Suprapubic skin (tissue), 4 donors: Measurements from ENCODE around the gene PRKCQ. TPM values are rescaled to one million over a fixed set of nuclear protein-coding genes. Genes with fewer than 3 reads are reported as not detected.

ENCODE experiments used
- DNase-seq, 2 donors: peaks; one replicate each; pipeline ENCODE4 v3.0.0-alpha.2; 2019; ENCODE audit warnings: low spot score in 2 of 2
- H3K27ac ChIP-seq: fragments of 200-600 bp; sonication (generic); one replicate; pipeline ENCODE4 v1.5.1; 2019
- H3K27me3 ChIP-seq: fragments of 200-600 bp; sonication (generic); one replicate; pipeline ENCODE4 v1.5.1; 2019
- H3K36me3 ChIP-seq: fragments of 200-600 bp; sonication (generic); one replicate; pipeline ENCODE4 v1.5.1; 2019
- H3K4me1 ChIP-seq: fragments of 200-600 bp; sonication (generic); one replicate; pipeline ENCODE4 v1.5.1; 2019
- H3K4me3 ChIP-seq: fragments of 200-600 bp; sonication (generic); one replicate; pipeline ENCODE4 v1.5.1; 2019; ENCODE audit warnings: mild to moderate bottlenecking
- H3K9me3 ChIP-seq: fragments of 200-600 bp; sonication (generic); one replicate; pipeline ENCODE4 v1.5.1; 2019
- EP300 ChIP-seq: sonication (generic); formaldehyde crosslinking; IDR thresholded peaks from one replicate; pipeline ENCODE4 v1.6.1; 2017; ENCODE audit warnings: antibody characterized with exemption
- POLR2A ChIP-seq, 2 donors: fragments of 450-650 bp; IDR thresholded peaks; one replicate each; pipeline ENCODE4 v1.6.1; 2017; ENCODE audit warnings: antibody characterized with exemption in 2 of 2, mild to moderate bottlenecking in 2 of 2, moderate library complexity in 2 of 2
- POLR2AphosphoS5 ChIP-seq, 3 donors: sonication (generic); formaldehyde crosslinking; IDR thresholded peaks; one replicate each; pipeline ENCODE4 v1.6.1; 2017; ENCODE audit warnings: antibody characterized with exemption in 3 of 3
- WGBS: methylation state at CpG from one replicate; pipeline ENCODE4 v1.1.5; 2018; 5-methylcytosine and 5-hydroxymethylcytosine counted together
- total RNA-seq, 4 donors: library from RNA; depleted of rRNA; stranded (reverse); fragments of >200 nt; gene quantifications; one replicate each; pipeline ENCODE4 v1.1.0, GENCODE V29; 2016
- TF ChIP-seq, protein P1 (sequence below), 2 donors: fragments of 200-600 bp in 1 of 2; fragments of 450-650 bp in 1 of 2; sonication (generic) in 1 of 2; IDR thresholded peaks; one replicate each; pipeline ENCODE4 v1.5.1; 2016 to 2019; ENCODE audit warnings: antibody characterized with exemption in 2 of 2, mild to moderate bottlenecking in 1 of 2, moderate library complexity in 1 of 2

The PRKCQ gene
- total RNA-seq, 4 donors from 2014 or later: 0.51 to 1.0 TPM; not detected in 2

DNA sequence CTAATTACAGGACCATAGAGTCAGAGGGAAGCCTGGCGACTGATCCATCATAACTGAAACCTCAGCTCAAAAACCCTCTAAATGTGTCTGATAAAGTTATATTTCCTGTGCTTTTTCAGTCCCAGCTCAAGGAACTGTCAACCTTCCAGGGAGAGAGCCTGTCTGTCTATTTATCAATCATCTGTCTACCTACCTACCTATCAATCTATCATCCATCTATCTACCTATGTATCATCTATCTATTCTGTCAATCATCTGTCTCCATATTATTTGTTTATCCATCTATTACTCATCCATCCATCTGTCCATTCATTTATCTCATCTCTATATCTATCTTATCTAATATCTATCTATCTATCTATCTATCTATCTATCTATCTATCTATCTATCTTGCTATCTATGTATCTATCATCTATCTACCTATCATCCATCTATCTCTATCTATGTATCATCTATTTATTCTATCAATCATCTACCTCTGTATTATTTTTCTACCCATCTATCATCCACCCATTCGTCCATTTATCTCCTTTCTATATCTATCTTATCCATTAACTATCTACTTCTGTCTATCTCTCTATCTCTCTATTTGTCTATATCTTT, 161.4 kb downstream of the PRKCQ start:
- H3K9me3 ChIP-seq: no peaks in the 10 kb centered on the region
- no peaks in the 10 kb centered on the region for H3K4me1 ChIP-seq
- 68% methylated on average over 2 of the region's 2 CpGs for WGBS
- DNase-seq: no peak
- no peak for TF ChIP-seq POLR2AphosphoS5 (IDR thresholded peaks at IDR 0.05)
- TF ChIP-seq POLR2A (IDR thresholded peaks at IDR 0.05): no peak
- no peak for TF ChIP-seq EP300
- TF ChIP-seq, protein P1, sequence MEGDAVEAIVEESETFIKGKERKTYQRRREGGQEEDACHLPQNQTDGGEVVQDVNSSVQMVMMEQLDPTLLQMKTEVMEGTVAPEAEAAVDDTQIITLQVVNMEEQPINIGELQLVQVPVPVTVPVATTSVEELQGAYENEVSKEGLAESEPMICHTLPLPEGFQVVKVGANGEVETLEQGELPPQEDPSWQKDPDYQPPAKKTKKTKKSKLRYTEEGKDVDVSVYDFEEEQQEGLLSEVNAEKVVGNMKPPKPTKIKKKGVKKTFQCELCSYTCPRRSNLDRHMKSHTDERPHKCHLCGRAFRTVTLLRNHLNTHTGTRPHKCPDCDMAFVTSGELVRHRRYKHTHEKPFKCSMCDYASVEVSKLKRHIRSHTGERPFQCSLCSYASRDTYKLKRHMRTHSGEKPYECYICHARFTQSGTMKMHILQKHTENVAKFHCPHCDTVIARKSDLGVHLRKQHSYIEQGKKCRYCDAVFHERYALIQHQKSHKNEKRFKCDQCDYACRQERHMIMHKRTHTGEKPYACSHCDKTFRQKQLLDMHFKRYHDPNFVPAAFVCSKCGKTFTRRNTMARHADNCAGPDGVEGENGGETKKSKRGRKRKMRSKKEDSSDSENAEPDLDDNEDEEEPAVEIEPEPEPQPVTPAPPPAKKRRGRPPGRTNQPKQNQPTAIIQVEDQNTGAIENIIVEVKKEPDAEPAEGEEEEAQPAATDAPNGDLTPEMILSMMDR (IDR thresholded peaks at IDR 0.05): no peak
- no peaks in the 10 kb centered on the region for H3K36me3 ChIP-seq
- no peak overlapping the region for H3K4me3 ChIP-seq
- H3K27me3 ChIP-seq: no peaks in the 10 kb centered on the region
- no peak overlapping the region for H3K27ac ChIP-seq

DNA sequence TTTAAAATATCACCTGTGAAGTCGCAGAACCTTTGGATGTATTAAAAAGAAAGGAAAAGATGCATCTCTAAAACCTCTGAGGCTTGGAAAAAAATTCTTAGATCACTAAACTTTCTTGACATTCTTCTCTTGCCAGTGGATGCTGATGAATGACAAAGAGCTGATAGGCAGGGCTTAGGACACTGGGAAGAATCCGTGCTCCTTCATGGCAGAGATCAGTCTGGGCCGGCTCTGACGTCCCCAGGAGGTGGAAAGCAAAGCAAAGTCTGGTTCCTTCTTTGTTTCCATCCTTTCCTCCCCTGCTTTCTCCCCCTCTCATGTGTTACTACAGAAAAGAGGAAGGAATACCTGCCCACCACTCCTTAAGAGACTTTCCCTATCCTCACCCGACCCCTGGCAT, 161.9 kb downstream of the PRKCQ start:
- no peak for DNase-seq
- TF ChIP-seq, protein P1 (IDR thresholded peaks at IDR 0.05): no peak
- no peak for TF ChIP-seq EP300
- Histone ChIP-seq H3K27me3 (no peaks in the 10 kb centered on the region), H3K9me3 (no peaks in the 10 kb centered on the region), H3K27ac (no peak overlapping the region), H3K36me3 (no peaks in the 10 kb centered on the region), H3K4me1 (no peaks in the 10 kb centered on the region), H3K4me3 (no peak overlapping the region)
- WGBS: 63% methylated on average over 5 of the region's 5 CpGs

DNA sequence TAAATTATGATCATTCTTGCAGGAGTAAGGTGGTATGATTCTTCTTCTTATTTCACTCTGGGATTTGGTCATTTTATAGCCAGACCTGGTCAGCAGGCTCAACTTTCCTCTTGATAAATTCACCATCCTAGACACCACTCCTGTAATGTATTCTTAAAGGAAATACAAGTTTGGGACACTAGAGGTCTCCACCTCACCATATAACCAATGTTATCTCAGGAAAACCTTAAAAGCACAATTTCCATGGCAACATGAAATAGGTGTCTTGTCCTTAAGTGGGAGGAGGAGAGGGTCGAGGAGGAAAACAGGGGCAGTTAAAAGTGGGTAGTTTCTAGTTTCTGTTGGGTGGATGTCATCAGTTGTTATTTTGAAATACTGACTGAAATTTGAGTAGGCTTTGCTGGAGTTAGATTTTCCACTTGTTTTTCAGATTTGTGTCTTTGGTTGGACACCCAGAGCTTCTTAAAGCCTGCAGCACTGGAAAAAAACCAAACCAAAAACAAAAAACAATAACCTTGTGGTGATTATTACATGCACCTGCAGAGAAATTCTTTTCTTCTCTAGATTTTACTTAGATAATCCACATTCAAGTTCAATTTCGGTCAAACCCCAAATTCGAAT, 163.1 kb downstream of the PRKCQ start:
- Histone ChIP-seq H3K4me1 (no peaks in the 10 kb centered on the region), H3K4me3 (no peak overlapping the region), H3K9me3 (no peaks in the 10 kb centered on the region), H3K27me3 (no peaks in the 10 kb centered on the region), H3K36me3 (no peaks in the 10 kb centered on the region), H3K27ac (no peak overlapping the region)
- 63% methylated on average over 3 of the region's 3 CpGs for WGBS
- DNase-seq: no peak
- TF ChIP-seq EP300 (no peak), POLR2A (IDR thresholded peaks at IDR 0.05) (no peak)
- TF ChIP-seq, protein P1 (IDR thresholded peaks at IDR 0.05): peak; percentile 25 to 34

DNA sequence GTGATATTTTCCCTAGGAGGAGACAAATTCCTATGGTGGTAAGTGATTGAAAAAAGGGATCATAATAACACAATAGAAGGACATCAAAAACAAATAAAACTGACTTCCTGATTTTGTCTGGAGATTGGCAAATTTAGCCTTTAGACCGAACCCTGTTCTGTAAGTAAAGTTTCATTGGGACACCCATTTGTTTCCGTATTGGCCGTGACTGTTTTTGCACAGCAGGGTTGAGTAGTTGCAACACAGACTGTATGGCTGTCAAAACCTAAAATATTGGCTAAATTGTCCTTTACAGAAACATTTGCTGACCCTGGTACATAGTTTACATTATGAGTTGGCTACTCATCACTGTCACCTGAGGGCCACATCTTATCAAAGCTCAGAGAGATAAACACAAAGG, 168.6 kb downstream of the PRKCQ start:
- Histone ChIP-seq H3K4me3 (no peak overlapping the region), H3K4me1 (peaks cover 11% of the 10 kb centered on the region), H3K36me3 (no peaks in the 10 kb centered on the region), H3K27me3 (no peaks in the 10 kb centered on the region), H3K27ac (no peak overlapping the region), H3K9me3 (no peaks in the 10 kb centered on the region)
- WGBS: 86% methylated on average over 3 of the region's 3 CpGs
- TF ChIP-seq POLR2AphosphoS5 (IDR thresholded peaks at IDR 0.05) (no peak), EP300 (no peak), POLR2A (IDR thresholded peaks at IDR 0.05) (no peak)
- TF ChIP-seq, protein P1 (IDR thresholded peaks at IDR 0.05): no peak
- no peak for DNase-seq

DNA sequence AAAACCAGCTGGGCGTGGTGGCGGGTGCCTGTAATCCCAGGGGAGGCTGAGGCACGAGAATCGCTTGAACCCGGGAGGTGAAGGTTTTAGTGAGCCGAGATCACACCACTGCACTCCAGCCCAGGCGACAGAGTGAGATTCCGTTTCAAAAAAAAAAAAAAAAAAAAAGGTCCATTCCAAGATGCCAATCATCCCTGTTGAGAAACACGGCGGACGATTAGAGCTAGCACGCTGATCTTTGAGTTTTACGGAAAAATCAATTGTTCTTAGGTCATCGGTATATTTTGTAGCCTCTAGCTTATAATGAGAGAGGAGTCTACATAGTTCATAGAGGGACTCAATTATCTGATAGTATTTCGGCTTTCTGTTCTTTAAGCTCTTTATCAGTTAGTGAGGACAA, 169.2 kb downstream of the PRKCQ start:
- WGBS: 88% methylated on average over 15 of the region's 15 CpGs
- Histone ChIP-seq H3K27ac (peak overlapping the region; percentile 81), H3K9me3 (no peaks in the 10 kb centered on the region), H3K36me3 (no peaks in the 10 kb centered on the region), H3K4me3 (no peak overlapping the region), H3K4me1 (peaks cover 11% of the 10 kb centered on the region), H3K27me3 (no peaks in the 10 kb centered on the region)
- TF ChIP-seq, protein P1 (IDR thresholded peaks at IDR 0.05): no peak
- no peak for TF ChIP-seq POLR2AphosphoS5 (IDR thresholded peaks at IDR 0.05)
- TF ChIP-seq POLR2A (IDR thresholded peaks at IDR 0.05): no peak
- TF ChIP-seq EP300: no peak
- no peak for DNase-seq
